HG03108 (cell line): ENCODE measurements around the gene ABCC1.
A peak's percentile ranks its signal among the peaks of the same experiment; 100 is the strongest.
"Not testable (repeated sequence)": the region's sequence is repeated elsewhere in the genome, so short reads cannot be mapped to it uniquely, and the experiment has no call there.

Experiments
- ATAC-seq: cut with Tn5 transposase; IDR thresholded peaks from one replicate; pipeline ENCODE4 v1.9.1; 2021; ENCODE audit warnings: moderate library complexity; ENCODE audit not compliant: unreplicated experiment

The ABCC1 gene

DNA sequence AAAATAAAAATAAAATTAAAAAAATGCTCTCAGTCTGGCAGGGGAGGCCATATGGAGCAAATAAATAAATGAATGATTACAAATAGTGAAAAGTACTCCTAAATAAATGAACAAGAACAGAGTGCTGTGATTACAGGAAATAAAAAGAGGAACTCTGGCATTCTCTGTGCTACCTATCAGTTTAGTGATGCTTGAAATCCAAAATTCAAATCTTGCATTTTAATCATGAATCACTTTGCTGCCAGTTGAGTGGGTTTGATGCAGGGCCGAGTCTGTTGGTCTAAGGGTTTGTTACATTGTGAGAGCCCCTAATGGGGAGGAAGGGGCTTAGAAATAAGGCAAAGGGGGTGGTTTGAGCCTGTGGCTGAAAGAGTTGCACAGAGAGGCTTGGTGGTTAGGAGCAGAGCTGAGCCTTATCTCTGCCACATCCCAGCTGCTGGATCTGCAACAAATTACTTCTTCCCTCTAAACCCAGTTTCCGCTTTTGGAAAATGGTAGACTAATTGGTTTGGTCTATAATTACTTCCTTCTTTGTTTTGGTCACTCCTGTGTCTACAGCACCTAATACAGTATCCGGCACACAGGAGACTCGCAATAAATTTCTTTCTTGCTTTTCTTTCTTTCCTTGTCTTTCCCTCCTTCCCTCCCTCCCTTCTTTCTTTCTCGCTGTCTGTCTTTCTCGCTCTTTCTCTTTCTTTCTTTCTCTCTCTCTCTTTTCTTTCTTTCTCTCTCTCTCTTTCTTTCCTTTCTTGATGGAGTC is 6.3 kb upstream of the ABCC1 start:
- ATAC-seq: no peak

GRCh38 chr16:15946257-15947044 is 3.0 kb upstream of the ABCC1 start:
- ATAC-seq: no peak

- no peak for ATAC-seq
Measured at GRCh38 chr16:15947983-15948509, 1.4 kb upstream of the ABCC1 start.

DNA sequence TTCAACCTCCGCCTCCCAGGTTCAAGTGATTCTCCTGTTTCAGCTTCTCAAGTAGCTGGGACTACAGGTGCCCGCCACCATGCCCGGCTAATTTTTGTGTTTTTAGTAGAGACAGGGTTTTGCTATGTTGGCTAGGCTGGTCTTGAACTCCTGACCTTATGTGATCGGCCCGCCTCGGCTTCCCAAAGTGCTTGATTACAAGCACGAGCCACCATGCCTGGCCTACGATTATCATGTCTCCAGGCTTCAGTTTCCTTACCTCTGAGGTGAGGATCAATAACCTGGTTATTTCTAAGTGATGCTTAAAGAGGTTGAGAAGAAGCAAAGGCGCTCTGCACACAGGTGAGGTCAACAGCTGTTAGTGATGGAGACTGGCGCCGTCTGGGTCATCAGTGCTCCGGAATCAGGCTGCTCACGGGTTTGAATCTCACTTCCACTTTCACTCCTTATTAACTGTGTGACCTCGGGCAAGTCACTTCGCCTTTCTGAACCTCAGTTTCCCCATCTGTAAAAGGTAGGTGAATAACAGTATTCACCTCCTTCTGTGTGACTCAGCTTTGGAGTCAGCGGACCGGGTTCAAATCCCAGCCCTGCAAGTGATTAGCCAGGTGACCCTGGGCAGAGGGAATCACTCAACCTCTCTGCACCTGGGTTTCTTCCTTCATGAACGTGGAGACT is 745 bp upstream of the ABCC1 start:
- ATAC-seq: peak; percentile 45

- no peak for ATAC-seq
Measured at GRCh38 chr16:15950161-15950854, 892 bp downstream of the ABCC1 start.

GRCh38 chr16:15950869-15951268 is 1.5 kb downstream of the ABCC1 start:
- no peak for ATAC-seq

- ATAC-seq: no peak
Measured at GRCh38 chr16:15951852-15952251, 2.4 kb downstream of the ABCC1 start.

- ATAC-seq: no peak
Measured at GRCh38 chr16:15952265-15952711, 2.9 kb downstream of the ABCC1 start.

DNA sequence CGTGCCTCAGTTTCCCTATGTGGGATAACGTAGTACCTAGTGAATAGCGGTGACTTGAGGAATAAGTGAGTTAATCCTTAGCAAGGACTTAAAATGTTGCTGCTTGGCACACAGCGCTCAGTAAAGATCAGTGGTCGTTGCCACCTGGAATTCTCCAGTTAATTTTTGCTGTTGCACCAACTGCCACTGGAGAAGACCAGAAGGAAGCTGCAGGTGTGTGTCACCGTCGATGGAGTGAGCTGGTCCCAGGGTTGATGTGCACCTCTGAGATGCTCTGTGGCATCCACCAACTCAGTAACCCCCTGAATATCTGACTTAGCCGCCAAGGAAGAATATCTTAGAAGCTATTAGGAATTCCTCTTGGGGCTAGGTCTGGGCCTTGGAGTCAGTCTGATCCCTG is 4.1 kb downstream of the ABCC1 start:
- ATAC-seq: no peak

DNA sequence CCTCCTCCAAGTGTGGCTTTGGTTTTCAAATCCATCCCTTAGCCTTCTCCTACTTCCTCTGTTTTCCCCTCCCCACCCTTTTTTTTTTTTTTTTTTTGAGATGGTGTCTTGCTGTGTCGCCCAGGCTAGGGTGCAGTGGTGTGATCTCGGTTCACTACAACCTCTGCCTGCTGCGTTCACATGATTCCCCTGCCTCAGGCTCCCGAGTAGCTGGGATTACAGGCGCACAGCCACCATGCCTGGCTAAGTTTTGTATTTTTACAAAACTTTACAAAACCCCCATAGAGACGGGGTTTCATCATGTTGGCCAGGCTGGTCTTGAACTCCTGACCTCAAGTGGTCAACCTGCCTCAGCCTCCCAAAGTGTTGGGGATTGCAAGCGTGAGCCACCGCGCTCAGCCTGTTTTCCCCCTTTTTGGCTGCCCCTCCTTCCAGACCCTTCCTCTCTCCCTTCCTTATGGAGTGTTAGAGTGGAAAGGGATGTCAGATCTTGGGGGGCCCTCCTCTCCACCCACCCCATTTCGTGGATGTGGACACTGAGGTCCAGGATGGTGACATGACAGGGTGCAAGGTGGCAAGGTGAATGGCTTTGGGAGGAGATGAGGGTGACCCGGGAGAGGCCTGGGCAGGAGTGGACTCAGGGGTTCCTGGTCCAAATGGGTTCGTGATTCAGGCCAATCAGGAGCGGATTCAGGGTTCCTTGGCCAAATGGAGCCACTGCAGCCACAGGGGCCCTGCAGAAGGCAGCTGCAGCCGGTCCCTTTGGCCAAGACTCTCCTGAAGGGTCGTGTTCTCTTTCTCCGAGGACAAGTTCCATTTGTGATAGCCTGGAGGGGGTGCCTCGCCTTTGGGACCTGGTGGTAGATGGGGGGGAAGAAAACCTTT is 4.8 kb downstream of the ABCC1 start:
- no peak for ATAC-seq

DNA sequence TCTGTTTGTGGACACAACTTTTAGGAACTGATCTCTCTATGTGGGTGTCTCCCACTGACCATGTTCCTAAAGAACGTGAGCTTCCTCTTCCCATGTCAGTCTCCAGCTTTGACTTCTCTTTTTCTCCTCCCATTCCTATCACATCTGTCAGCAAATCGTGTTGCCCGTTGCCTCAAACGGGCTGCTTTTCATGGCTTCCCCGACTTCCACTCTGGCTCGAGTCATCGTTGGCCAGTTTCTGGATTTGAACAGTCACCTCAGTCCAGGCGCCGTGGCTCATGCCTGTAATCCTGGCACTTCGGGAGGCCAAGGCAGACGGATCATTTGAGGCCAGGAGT is 5.4 kb downstream of the ABCC1 start:
- no peak for ATAC-seq

DNA sequence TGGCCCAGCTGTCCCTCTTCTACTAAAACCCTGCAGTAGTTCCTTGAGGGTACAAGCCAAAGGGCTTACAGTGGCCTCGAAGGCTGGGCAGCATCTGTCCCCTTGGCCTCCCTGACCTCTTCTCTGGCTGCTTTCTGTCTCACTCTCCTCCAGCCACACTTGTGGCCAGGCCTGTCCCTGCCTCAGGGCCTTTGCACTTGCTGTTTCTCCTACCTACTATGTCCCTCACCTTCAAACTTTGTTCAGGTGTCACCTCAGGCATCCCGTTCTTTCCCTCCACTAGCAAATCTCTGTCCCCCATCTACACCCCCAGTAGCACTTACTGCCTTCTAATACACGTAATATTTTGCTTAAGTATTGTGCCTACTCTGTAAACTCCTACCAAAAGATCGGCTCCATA is 6.0 kb downstream of the ABCC1 start:
- no peak for ATAC-seq

GRCh38 chr16:15956106-15956505 is 6.7 kb downstream of the ABCC1 start:
- ATAC-seq: not testable (repeated sequence)

GRCh38 chr16:15958703-15959348 is 9.4 kb downstream of the ABCC1 start:
- no peak for ATAC-seq

DNA sequence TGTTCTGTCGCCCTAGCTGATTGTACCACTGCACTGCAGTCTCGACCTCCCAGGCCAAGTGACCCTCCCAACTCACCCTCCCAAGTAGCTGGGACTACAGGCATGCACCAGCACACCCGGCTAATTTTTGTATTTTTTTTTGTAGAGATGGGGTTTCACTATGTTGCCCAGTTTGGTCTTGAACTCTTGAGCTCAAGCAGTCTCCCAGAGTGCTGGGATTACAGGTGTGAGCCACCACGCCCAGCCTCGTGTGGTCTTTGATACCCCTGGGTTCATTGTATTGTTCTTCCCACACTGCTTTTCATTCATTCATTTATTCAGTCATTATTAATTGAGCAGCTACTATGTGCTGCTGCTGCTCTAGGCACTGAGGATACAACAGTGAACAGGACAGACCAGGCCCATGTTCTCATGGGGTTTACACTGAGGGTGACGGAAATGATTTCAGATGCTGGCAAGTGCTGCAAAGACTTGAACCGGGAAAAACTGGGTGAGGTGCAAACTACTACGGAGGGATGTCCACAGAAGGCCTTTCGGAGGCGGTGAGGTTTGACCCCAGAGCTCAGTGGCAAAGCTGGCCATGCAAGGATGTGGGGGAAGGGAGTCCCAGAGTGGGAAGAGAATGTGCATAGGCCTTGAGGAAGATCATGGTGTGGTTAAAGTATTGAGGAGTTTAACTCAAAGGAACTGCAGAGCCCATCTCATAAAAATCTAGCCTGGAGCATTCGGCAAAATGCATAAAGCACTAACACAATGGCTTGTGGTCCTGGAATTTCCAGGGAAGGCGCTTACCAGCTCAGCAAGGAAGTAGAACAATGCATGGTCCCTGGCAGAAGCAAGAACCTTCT is 10.9 kb downstream of the ABCC1 start:
- ATAC-seq: no peak

DNA sequence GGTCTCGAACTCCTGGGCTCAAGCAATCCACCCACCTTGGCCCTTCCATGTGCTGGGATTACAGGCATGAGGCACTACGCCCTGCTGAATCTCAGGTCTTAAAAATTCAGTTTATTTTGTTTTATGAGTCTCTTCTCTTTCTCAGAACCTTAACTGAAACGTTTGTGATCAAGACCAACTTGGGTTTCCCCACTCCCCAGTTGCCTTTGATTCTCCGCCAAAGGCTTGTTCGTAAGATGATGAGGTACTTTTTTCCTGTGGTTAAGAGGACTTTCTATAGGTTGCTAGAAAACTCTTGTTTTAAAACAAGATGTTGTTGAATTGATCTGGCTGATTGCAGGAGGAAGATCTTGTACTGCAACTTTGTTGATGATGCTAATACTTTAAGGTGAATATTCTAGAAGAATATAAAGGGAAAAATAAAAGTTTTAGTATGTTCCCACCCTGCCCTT is 11.7 kb downstream of the ABCC1 start:
- ATAC-seq: peak; percentile 76

- ATAC-seq: no peak
Measured at GRCh38 chr16:15961571-15962090, 12.2 kb downstream of the ABCC1 start.

DNA sequence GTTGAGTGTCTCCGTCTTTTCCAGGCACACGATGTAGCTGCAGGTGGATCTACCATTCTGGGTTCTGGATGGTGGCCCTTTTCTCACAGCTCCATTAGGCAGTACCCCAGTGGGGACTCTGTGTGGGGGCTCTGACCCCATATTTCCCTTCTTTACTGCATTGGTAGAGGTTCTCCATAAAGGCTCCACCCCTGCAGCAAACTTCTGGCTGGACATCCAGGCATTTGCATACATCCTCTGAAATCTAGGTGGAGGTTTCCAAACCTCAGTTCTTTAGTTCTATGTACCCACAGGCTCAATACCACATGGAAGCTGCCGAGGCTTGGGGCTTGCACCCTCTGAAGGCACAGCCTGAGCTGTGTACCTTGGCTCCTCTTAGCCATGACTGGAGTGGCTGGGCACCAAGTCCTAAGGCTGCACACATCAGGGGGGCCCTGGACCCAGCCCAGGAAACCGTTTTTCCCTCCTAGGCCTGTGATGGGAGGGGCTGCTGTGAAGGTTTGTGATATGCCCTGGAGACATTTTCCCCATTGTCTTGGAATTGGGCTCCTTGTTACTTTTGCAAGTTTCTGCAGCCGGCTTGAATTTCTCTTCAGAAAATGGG is 14.0 kb downstream of the ABCC1 start:
- no peak for ATAC-seq
